ENCODE data around the gene PCGF2.

Gene PCGF2

GRCh38 chr17:38687286-38687685, 60.9 kb downstream of the PCGF2 start:
- Histone ChIP-seq H3K4me3 (no peak overlapping the region), H3K36me3 (ENCODE audit: insufficient read depth, low read length) (no peaks in the 10 kb centered on the region), H3K9me3 (ENCODE audit: low read depth, low read length) (no peaks in the 10 kb centered on the region), H3K9ac (ENCODE audit: insufficient read length) (no peak overlapping the region), H3K27ac (no peak overlapping the region)
- no peak for DNase-seq (ENCODE audit: low read depth, low spot score)
- TF ChIP-seq EZH2 (IDR thresholded peaks at IDR 0.05) (no peak), POLR2AphosphoS5 (IDR thresholded peaks at IDR 0.05; ENCODE audit: borderline replicate concordance, low read depth, low read length) (no peak), FOXP2 (optimal IDR thresholded peaks at IDR 0.05; ENCODE audit: control extremely low read depth, extremely low read length, insufficient read depth) (no peak)

GRCh38 chr17:38685491-38685890, 62.6 kb downstream of the PCGF2 start:
- H3K36me3 ChIP-seq (ENCODE audit: insufficient read depth, low read length): no peaks in the 10 kb centered on the region
- no peak overlapping the region for H3K9ac ChIP-seq (ENCODE audit: insufficient read length)
- no peak overlapping the region for H3K4me3 ChIP-seq
- H3K27ac ChIP-seq: no peak overlapping the region
- H3K9me3 ChIP-seq (ENCODE audit: low read depth, low read length): no peaks in the 10 kb centered on the region
- no peak for DNase-seq (ENCODE audit: low read depth, low spot score)
- no peak for TF ChIP-seq EZH2 (IDR thresholded peaks at IDR 0.05)
- TF ChIP-seq FOXP2 (optimal IDR thresholded peaks at IDR 0.05; ENCODE audit: control extremely low read depth, extremely low read length, insufficient read depth): no peak
- TF ChIP-seq POLR2AphosphoS5 (IDR thresholded peaks at IDR 0.05; ENCODE audit: borderline replicate concordance, low read depth, low read length): no peak
